ENCODE results near the gene STX16.

STX16 gene

GRCh38 chr20:58650776-58651558 is at the start of gene STX16:
TSS of gene STX16 (plus strand) at chr20:58651283. CDS start at chr20:58652007, 724 bp downstream.
- DNase-seq, result peak; percentile 72

GRCh38 chr20:58602124-58602523 is 49.0 kb upstream of the STX16 start:
- no peak for DNase-seq

DNA sequence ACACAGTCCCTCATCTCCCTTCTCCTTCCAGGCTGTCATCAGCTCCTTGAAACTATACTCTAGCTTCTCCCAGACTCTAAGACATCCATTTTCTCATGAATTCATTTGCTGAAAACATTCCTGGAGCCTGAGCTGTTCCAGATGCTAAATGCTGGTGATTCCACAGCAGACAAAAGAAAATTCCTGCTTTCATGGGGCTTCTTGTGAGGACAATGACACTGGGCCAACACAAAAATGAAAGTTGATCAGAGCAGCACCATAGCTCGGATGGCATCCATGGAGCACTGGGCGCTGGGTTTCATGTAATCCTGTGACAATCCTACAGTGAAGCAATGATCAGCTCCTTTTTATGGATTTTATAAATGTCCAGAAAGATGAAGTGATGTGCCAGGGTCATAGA is 47.4 kb upstream of the STX16 start:
- no peak for DNase-seq

- no peak for DNase-seq
Observed at GRCh38 chr20:58604128-58604881, 46.8 kb upstream of the STX16 start.

GRCh38 chr20:58605292-58606065 is 45.6 kb upstream of the STX16 start:
- no peak for DNase-seq

- DNase-seq, result no peak
Observed at GRCh38 chr20:58606184-58606583, 44.9 kb upstream of the STX16 start.

DNA sequence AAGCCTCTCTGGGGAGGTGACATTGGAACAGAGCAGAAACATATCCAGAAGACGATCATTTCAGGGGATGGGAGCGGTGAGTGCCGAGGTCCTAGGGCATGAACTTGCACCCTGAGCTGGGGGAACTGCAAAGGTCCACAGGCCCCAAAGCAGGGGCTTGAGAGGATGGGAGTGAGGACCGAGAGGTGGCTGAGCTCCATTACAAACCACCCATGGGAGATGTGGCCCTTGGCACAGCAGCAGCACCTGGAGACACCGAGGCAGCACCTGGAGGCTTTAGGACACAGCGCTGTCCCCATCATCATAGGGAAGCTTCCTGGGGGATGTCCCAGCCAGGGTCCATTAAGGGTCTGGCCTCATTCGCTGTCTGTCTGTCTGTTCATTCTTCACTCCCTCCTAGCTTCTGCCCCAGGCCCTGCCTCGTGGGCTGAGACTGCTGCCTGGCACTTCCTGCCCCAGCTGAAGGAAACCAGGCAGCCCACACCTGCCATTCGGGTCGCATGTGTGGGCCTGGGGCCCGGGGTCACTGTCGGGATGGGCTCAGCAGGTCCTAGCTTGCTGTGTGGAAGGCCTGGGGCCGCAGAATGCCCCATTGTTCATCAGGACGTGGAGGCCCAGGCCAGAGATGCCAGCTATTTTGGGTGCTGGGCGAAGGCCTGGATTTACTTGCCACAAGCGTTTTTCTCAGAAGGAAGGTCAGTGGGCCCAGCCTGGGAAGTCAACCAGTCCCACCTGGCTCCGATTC is 42.8 kb upstream of the STX16 start:
- DNase-seq, result no peak

DNA sequence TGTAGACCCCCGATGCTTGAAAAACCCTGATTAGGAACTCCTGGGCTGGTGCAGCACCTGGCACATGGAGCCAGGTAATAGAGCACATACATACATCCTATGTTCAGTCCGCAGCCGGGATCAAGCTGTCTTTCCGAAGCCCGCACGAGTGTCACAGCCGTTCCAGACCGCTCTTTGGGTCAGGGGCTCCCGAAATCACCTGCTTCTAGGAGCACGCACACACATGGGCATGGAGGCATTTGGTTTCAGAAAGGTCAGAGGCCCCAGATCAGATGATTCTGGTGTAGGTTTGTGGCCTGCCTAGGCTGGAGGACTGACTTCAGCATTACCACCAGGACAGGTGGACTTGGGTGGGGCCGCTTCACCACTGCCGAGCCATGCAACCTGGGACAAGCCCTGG is 42.1 kb upstream of the STX16 start:
- no peak for DNase-seq

GRCh38 chr20:58610071-58610800 is 40.8 kb upstream of the STX16 start:
- DNase-seq, result no peak

DNA sequence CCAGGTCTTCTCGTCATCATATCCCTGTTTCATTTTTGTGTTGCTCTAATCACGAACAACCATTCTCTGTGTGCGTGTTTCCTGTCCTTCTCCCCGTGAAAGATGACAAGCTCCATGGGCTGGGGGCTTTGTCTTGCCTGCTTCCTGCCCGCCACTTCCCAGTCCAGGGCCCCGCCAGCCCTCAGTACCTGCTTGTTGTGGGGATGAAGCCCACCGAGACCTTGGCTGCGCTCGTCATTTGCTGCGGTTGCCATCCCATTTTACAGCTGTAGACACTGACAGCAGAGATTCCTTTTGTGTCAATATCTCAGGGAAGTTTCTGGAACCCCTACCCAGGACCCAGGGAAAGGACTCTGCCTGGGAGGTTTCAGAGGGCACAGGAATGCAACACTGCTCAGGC is 40.3 kb upstream of the STX16 start:
- no peak for DNase-seq

DNA sequence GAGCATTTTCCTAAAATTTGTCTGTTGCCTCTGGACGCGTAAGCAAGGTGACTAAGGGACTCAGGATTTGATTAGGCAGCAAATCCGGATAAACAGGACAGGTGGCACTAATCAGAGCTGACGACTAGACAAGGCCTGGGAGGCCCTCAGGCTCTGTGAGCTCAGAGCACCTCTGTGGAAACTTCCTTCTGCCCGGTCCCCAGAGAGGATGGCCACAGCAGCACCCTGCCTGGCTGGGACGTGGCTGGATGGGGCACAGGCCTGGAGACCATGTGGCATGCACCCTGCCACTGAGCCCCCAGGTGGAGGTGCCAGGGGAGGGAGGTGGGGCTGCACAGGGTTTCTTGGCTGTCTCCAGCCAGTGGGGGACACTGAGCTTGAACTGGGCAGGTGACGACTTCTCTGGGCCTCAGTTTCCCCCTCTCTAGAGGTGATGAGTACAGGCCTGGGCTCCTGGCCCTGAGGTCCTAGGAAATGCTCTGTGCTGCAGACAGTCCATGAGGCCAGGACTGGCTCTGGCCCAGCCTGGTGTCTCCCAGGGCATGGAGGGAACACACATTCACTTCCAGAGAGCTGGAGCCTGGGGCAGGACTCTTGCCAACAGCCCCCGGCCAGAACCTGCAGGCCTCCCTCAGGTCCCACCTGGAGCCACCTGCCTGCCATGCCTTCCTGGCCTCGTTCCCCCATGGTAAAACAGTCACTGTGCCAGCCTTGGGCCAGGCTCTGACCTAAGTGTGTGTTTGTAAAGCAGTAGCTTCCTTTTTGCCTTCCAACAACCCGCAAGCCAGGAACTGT is 39.6 kb upstream of the STX16 start:
- no peak for DNase-seq

DNA sequence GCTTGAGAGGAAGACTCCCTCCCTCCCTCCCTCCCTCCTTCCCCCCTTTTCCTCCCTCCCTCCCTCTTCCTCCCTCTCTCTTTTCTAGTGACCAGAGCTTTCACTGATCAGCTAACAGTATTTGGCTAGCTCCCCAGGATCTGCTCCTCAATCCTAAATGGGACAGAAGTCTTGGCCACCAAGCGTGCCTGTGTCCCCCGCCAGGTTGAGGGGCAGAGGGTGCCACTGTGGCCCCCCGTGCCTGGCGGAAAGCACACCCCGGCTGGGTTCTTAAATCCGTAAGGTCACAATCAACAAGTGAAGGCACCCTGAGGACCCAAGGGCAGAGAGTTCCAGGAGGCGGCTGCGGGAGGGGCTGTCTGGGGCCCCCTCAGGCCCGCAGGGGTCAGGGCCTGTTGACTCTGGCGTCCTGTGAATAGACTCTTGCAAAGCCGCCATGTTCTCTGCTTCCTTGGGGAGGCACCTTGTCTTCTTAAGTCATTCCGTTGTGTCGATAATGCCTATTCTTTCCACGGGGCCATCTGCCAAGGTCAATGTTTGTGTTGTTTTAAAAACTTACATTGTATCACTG is 38.9 kb upstream of the STX16 start:
- no peak for DNase-seq

DNA sequence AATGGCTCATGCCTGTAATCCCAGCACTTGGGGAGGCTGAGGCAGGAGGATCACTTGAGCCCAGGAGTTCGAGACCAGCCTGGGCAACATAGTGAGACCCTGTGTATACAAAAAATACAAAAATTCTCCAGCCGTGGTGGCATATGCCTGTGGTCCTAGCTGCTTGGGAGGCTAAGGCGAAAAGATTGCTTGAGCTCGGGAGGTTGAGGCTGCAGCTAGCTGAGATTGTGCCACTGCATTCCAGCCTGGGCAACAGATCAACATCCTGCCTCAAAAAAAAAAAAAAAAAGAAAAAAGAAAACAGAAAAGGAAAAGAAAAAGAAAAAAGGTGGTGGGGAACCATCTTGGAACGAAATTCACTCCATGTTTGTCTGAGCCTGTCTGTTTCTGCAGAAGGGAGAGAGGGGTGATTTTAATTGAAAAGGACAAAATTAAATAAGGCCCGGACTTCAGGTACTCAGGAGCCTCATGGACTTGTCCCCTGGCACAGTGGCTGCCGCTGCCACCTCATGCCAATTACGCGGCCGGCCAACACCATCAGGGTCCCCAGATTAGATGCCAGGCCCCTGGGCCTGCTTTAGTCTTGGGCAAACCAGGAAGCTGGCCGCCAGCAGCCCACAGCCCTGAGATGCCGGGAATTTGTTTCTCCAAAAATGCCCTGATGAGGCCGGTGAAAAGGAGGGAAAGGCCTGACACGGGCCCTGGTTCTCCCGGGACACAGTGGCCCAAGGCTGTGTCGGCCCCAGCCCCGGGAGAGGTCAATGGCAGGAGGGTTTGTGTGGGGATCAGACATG is 37.8 kb upstream of the STX16 start:
- no peak for DNase-seq

GRCh38 chr20:58614366-58614765 is 36.7 kb upstream of the STX16 start:
- no peak for DNase-seq

DNA sequence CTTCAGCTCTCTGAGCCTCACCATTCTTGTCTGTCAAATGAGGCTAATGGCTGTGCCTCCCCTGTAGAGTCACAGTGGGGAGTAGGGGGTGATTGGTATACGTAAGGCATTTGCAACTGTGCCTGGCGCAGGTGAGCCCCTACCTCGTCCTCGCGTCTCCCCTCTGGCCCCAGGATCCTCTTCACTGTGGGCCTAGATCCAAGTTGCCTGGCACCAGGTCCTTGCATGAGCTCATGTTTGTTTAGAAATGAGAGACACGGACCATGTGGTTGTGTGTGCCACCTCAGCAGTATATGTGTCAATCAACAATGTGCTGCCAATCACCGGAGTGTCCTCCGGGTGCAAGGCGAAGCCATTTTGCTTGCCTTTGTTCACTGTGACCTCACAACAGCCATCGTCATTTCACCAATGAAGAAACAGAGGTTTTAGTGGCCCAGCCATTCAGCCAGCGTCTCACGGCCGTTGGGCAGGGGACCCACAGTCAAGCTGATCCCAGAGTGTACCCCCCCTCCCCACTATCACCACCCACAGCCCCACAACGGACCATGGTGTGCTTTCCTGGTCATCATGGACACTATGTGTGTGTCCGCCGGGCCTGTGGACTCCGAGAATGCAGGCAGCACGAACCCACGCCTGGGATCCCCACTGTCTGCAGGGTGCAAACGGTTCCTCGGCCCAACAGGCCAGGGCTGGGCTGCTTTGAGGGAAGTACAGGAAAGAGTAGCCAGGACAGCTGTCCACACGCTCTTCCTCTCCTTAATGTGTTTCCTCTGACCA is 35.9 kb upstream of the STX16 start:
- DNase-seq, result no peak

- no peak for DNase-seq
Observed at GRCh38 chr20:58616411-58616810, 34.7 kb upstream of the STX16 start.

- DNase-seq, result no peak
Observed at GRCh38 chr20:58617158-58617557, 33.9 kb upstream of the STX16 start.

DNA sequence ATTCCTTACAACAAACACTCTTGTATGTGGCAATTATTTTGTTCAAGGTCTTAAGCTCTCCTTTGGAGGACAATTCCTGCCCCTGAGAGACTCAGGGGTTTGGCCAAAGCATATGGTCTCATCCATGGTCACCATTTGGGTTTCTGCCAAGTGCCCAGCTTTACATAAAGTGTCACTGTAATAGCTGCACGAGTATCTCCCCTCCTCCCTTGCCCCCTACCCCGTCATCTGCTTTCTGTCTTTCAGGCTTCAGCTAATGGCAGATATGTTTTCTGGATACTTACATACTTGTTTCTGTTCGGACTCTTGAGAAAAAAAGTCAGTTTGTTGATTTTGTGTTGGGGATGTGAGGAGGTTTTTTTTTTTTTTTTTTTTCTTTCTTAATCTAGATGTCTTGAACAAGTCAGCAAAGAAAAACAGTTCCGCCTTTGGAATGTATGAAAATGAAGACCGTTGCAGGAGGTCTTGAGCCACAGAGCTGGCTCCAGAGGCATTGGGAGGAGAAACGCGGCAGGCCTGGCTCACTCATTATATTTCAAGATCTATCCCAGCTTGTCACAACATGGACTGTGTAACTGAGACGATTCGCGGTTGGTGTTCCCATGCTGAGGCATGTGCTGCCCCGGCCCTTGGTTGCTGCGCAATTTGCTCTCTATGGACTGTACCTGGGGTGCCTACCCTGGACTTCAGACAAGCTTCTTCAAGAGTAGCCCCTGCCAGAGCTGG is 32.6 kb upstream of the STX16 start:
- DNase-seq, result no peak
